Effector CD4-positive, alpha-beta T cell (primary cell): ENCODE data around the gene SMPD3.

Experiments used
- DNase-seq: peaks from one replicate; pipeline ENCODE4 v3.0.0-alpha.2; 2020

SMPD3 gene

DNA sequence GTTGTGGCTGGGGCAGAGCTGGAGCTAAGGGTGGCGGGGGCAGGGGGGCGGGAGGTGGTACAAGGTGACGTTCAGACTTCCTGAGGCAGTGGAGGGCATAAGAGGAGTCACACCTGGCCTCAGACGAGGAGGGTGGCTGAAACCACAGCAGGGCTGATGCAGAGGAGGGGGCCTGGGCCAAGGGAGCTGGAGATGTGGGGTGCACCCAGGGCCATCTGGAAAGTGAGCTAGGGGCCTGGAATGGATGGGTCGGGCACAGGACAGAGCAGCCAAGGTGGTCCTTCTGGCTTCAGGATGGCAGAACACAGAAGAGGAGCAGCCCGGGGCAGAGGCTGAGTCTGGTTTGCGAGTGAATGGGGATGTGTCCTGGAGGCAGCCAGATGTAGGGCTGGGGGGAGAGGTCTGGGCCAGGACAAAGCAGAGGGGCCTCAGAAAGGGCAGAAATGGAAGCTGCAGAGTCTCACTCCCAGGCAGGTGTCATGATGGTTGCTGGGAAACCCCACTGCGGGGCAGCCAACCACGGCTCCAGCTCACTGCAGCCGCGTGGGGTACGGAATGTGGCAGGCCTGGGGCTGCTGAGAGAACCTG lies 79.9 kb downstream of the SMPD3 start:
- DNase-seq = no peak

DNA sequence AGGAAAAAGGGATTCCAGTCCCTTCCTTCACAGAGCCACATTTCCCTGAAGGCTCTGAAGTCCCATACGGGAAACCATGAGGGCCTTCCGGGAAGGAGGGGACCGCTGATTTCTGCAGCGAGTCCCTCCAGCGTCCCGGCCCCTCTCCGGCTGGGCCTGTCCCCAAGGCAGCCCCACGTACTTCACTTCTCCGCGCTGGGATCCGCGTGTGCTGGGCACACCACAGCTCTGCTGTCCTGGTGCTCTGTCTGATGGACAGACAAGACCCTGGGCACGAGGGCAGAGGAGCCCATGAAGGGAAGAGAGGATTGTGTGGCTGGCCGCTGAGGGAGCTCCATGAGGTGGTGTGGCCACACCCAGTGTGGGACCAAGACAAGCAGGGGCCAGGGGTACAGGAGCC lies 80.4 kb downstream of the SMPD3 start:
- no peak for DNase-seq

DNA sequence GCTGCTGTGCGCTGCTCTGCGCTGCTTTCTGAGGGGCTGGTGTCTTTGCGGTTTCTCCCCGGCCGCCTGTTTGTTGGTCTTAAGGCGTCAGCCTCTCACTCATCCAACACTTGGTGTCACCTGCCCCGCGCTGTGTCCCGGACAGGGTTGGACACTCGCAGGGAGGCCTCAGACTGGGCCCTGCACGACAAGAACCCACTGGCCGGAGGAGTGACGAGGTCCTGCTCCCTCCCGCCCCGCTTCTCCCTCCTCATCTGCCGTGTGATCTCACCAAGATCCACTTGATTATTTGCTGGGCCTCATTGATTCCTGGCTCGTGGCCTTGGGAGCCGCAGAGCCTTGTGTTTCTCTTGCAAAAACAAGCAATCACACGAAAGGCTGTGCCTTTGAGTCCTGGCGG lies 80.9 kb downstream of the SMPD3 start:
- DNase-seq = no peak

DNA sequence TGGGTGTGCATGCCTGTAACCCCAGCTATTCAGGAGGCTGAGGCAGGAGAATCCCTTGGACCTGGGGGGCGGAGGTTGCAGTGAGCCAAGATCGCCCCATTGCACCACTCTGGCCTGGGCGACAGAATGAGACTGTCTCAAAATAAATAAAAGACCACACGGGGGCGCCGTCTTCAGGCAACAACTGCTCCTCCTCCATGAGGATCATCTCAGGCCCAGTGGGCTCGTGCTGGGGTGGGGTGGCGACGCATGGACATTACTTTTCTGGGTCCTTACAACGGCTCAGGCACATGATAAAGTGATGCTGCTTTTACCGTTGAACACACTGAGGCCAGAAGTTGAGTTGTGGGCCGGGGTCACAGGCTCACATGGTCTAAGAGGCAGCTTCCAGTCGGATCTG lies 81.3 kb downstream of the SMPD3 start:
- peak; percentile 30 for DNase-seq

DNA sequence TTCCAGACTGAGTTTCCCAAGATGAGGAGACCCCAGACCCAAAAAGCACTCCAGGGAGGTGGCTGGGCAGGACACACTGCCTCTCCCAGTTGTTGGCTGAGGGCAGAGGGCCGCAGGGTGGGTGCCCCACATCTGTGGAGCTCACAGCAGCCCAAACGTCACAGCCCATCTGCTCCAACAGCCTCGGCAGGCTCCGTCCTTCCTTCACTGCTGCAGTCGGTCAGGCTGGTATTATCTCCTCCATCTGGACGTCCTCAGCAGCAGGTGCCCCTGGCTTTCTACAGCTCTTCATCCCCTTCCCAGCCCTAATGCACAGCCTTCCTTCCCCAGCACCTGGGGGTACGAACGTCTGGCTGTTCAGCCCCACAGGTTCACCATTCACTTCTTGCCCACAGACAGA lies 82.2 kb downstream of the SMPD3 start:
- DNase-seq = no peak

DNA sequence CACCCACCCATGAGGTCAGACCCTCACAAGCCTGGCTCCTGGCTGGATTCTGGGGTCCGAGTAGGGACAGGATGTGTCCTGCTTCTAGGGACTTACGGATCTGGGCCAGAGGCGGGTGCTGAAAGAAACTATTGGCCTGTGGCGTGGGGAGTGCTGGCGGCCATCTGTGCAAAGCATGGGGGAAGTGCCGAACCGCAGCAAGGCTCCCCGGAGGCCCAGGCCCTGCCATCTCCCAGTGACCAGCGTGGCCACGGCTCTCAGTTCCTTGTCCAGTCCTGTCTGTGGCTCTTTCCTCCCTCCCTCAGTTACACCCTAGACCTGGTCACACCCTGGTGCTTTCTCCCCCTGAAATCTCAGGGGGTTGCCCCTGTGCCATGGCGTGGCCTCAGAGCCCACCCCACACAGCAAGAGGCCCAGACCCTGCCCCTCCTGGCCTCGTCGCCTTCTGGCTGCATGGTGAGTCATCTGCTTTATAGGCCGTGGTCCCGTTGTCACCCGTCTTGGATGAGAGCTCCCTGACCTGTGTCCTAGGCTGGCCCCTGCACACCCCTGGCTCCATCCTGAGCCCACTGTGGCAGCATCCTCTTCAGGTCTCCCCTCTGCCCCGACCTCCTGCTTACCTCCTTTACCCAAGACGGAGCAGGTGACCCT lies 83.0 kb downstream of the SMPD3 start:
- no peak for DNase-seq

DNA sequence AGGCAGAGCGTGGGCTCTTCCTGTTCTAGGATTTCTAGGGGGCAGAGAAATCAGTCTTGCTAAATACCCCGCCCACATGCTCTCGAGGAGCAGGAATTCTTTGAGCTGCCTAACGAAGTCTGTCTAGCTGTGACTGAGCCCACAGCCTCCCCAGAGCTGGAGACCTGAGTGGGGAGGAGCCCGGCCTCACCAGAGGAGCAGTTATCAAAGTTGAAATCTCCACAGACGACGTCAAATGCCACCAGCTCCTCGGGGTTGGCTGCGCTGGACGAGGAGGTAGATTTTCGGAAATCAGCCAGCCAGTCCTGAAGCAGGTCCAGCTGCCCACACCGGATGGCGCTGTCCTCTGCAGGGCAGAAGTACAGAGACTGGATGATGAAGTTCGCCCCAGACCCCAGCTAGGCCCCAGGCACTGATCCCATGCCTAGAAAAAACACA lies 83.7 kb downstream of the SMPD3 start:
- DNase-seq = no peak

DNA sequence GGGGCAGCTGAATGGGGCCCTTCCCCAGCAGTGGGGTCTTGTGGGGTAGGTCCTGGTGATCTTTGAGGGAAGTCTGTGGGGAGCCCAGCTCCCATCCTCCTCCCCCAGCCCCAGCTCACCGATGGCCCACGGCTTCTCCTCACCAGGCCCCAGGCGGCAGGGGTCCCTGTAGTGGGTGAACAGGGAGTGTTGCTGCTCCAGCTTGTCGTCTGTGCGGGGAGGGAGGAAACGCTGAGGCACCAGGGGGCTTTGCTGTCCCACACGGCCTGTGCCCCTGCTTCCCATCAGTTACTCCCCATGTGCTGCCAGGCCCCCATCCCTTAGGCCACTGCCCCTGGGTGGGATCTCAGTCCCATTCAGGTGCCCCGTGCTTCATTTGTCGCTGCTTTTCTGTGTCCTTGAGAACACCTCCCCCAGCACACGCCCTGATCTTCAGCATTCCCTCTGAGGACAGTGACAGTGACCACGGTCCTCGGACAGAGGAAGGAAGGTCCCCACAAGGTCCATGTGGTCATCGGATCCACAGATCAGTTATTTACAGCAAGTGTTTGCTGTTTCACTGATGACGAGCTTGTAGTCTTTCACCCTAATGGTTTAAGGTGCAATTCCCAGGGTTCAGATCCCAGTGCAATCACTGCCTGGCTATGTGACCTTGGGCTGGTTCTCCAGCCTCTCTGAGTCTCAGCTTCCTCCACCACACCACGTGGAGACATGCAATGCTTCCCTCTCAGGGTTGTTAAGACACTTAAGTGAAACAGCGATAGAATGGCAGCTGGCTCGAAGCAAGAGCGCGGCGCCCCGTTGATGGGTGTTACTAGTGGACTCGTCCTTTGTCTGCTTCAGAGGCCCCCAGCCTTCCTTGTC lies 84.4 kb downstream of the SMPD3 start:
- DNase-seq = no peak

DNA sequence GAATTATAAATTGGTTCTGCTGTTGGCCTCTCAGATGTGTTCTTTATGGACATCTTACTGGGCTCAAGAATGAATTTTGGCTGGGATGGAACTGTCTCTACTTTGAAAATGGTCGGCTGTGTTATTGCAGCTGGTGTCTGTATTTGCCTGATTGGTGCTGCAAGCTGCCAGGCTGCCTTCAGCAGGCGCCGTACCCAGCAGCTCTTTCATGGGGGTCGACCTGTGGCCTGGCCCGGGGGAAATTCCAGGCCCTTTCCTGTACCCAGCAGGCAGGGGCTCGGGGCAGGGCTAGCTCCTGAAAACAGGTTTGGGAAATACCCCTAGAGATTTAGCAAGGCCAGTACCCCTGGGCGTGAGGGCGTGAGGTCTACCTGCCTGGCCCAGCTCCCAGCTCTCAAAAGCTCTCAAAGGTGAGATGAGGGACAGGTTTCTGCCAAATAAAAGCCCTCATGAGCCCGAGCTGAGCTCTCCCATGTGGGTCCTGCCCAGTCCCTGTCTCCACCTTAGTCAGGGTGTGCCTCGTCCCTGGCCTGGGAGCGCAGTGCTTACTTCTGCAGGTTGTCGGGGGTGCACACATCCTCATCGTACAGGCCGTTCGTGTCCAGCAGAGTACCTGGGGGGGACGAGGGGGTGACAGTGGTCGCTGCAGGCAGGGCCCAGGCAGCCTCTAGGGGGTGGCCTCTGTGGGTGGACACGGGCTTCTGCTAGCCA lies 85.2 kb downstream of the SMPD3 start:
- DNase-seq = no peak

DNA sequence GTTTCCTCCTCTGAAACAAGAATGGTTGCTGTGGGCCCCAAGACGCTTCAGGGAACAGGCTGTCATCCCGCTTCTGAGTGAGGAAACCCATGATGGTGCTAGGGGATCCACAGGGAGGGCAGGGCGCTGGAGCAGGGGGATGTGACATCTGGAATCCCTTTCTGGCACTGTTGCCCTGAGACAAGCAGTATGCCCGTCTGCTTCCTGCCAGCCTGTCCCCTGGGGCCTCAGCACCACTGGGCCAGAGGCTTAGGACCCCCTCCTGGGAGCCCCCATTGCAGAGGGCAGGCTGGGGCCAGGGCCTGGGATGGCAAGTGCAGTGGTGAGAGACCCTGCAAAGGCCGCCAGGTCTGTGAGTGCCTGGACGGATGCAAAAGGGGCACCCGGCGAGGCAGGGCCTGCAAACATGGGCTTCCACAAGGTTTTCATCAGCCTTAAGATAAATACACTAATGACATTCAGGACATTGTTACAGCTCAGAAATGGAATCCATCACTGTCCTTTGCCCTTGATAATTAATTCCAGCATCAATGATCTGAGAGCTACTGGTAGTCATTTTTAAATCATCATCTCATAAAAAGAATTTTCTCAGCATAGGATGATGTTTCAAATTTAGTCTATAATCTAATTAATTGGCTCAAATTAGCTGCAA lies 85.9 kb downstream of the SMPD3 start:
- no peak for DNase-seq

DNA sequence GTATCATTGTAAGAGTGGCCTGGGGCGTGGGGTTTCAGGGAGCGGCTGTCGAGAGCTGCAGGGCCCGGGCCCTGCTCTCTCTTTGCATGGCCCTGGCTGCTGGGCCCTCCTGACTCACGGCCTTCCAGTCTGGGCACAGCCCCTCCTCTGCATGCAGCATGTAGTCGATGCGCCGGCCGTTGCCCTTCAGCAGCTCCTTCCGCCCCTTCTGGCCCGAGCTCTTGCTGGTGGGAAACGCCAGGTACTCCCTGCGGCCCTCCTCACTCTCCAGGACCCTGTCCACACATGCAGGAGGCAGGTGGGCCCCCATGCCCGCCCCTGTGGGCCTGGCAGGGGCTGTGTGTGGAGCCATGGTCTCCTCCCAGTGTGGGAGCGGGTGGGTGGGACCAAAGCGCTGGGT lies 86.8 kb downstream of the SMPD3 start:
- DNase-seq = no peak

DNA sequence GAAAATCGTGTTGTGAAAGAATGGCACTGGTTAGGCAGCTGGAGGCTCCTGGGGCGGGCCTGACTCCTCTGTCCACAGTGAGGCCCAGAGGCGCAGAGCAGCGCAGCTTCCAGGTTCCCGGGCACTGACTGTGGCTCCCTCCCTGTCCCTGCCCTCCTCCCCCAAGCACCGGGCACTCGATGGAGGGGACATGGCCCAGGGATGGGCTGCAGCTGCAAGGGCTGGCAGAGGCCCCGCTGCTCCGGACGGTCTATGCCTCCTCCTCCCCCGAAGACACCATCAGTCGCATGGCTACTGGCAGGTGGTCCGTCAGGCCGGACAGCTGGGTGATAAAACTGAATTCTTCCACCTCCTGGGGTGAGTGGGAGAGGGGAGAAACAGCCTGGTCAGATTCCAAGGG lies 87.4 kb downstream of the SMPD3 start:
- no peak for DNase-seq

DNA sequence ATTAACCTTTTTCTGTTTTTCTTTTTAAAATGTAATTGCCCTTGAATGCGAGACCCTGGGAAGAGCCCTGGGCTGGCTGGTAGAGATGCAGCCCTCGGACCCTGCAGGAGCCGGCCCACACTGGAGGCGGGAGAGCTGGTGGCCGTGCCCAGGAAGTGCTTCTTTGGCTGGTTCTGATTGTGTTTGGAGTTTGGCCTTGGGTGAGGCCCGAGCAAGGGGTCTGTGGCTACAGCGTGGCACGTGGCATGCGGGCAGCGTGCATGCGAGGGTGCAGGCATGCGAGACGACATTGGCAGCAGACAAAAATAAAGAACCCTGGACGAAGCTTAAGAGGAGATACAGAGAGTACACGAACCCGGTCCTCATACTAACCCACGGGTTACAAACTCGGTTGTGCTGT lies 87.8 kb downstream of the SMPD3 start:
- no peak for DNase-seq

DNA sequence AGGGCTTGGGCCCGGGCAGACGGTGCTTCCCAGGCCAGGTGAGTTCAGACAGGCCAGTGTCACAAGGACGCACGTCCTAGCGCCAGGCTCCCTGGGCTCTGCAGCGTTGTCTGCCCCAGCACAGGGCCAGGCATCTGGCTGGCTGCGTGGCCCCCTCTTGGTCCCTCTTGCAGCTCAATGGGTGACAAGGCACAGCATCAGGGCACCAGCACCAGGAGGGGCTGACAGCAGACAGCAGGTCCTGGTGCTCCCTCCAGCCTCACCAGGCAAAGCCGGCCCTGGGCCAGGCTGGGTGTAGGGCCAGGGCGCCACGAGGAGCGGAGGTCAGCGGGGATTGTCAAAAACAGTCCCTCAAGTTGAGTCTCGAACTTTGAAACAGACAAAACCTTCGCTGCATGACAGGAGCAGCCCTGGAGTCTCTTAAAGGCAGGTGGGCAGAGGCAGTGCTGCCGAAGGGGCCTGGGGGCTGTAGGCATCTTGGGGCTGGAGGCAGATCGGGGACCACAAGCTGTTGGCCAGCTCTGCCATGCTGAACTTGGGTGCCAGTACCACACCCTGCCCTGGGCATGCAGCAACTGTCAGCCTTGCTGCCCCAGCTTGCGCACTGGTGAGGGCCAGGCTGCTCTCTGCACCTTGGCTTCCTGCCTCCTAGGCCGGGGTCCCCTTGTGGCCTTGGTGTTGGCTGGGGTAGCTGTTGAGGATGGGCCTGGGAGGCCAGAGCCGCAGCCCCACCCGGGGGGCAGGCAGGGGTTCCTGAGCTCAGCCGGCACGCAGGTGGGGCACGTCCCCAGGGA lies 88.7 kb downstream of the SMPD3 start:
- no peak for DNase-seq

DNA sequence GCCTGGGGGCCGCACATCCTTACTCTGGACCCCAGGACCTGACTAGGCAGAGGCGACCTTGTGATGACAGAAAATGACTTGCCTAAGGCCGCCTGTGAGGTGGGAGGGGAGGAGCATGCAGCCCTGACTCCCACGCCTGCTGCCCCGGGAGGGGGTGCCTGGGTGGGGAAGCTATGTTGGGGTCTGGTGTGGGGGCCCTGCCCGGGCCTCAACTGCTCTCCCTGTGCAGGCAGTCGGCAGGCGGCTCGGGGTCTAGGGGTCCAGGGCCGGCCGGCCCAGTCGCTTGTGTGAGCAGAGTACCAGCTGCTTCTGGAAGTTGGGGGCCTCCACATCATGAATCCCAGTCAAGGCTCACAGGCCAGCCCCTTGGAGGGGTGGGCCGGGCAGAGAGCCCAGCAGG lies 89.4 kb downstream of the SMPD3 start:
- no peak for DNase-seq

DNA sequence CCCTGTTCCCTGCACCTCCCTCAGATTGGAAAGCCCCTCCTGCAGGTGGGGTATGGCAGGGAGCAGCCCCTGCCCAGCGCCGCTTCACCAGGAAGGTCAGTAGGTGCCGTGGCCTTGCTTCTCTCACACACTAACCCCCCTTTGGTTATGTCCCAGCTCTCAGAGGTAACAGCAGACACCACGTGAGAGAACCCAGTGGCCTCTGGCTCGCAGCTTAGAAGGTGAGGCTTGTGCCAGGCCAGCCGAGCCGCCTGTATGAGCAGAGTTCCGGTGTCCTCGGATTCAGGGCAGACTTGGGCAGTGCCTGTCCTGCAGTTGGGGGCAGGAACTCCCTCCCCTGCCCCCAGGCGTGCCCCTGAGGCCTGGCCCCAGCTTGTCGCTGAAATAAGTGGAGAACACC lies 90.4 kb downstream of the SMPD3 start:
- no peak for DNase-seq

DNA sequence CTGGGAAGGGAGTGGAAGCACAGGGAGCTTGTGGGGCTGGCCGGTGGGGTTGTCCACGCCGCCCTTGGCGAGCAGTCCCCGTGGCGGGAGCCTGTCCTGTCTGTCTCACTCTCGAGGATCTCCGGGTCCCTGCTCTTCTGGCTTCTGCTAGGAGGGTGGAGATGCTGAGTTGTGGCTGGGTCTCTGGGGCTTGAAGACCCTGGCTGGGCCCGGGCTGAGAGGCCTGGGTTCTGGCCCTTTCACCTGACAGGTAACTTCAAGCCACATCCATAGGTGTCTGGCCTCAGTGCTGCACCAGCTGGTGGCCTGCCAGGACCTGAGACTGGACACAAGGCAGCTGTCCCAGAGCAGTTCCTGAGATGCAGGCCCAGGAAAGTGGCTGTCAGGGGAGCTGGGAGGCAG lies 90.8 kb downstream of the SMPD3 start:
- DNase-seq = no peak

DNA sequence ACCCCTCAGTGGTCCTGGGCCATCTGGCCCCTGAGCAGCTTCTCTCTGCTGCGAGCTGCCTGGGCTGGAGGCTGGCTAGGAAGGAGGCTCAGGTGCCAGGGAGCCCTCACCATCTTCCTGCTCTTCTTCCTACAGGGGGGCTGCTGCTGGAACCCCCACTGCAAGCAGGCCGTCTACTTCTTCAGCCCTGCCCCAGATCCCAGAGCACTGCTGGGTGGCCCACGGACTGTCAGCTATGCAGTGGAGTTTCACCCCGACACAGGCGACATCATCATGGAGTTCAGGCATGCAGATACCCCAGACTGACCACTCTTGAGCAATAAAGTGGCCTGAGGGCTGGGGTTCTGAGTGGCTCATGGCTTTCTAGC lies 91.4 kb downstream of the SMPD3 start:
- DNase-seq = no peak

DNA sequence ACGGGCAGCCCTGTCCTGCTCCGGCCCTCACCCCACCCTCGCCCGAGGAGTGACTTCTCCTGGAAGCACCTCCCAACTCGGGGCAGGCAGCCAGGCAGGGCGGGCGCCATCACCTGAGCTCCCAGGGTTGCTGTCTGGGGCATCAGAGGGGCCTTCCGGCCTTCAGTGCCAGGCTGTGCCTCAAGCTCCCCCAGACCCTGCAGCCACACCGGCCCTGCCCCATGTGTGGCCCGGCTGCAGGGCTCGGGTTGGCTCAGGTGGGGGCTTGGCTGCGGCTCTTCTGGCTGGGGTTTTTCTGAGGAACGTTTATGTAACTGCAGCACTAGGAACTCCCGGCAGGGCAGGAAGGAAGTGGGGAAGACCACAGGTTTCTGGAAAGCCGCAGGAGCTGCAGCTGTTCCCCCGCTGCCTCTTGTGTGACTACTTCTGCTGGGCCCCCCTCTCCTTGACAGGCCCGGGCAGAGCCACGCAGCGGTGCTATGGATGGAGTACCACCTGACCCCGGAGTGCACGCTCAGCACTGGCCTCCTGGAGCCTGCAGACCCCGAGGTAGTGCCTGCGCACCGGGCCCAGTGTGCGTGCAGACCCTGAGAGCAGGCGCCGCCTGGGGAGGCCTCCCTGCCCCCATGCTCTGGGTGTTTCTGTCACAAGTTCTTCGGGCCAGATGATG lies 91.9 kb downstream of the SMPD3 start:
- DNase-seq = peak; percentile 30

DNA sequence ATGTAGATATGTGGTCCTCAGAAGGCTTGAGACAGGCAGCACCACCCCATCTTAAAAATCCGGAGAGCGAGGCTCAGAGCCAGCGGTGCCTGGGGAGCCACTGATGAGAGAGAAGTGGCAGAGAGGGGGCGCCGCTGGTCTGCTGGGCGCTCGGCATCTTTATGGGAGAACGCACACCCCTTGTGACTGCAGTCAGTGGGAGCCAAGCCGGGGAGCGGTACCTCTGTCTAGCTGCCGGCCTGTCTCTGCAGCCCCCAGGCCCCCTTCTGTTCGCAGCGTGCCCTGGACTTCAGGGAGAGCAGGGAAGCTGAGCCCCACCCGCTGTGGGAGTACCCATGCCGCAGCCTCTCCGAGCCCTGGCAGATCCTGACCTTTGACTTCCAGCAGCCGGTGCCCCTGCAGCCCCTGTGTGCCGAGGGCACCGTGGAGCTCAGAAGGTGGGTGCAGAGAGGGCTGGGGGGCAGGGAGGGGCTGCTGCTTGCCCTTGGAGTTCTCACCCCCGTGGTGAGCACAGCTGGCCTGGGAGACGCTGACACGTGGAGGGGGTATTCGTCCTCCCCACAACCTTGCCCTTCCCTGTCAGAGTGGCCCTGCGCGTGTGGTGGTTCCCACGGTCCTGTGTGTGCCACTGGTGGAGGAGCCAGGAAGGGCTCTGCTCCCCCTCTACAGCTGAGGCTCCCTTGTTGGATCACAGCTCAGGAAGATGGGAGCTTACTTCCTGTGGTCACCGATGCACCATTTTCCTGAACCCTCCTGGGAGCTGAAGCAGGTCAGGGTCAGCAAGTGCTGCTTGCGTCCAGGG lies 92.7 kb downstream of the SMPD3 start:
- DNase-seq = no peak

DNA sequence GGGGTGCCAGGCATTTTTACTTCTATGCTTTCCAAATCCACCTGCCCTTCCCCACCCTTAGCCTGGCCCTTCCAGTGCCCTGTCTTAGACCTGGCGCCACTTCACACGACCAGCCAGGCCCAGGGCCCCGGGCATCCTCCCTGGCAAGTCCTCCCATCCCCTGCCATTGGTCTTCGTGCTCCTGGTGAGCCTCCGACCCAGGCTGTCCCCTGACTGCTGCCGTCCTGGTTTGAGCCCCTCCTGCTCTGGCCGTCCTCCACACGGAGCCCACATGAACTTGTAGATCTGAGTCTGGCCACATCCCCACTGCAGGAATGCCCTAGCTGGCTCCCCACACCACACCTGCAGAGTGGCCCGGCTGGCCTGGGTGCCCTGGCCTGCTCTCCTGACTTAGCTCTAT lies 93.5 kb downstream of the SMPD3 start:
- no peak for DNase-seq
